PC-9 (cell line): ENCODE results near the gene STX8. TPM values are rescaled to one million over a fixed set of nuclear protein-coding genes. Genes with fewer than 3 reads are reported as not detected.

Source experiments
- BruUV-seq: library from RNA; stranded (reverse); fragments of 400-500 nt; replicated peaks from 2 replicates; lab custom pipeline; 2021; lab: Mats Ljungman, UMichigan
- CTCF ChIA-PET: fragments of 300-600 bp; sonication (Branson Sonifier 250); formaldehyde crosslinking; loops from one replicate; lab custom pipeline; 2022; ENCODE audit warnings: antibody characterized with exemption; lab: Charles Lee
- POLR2A ChIA-PET: fragments of 300-600 bp; sonication (Branson Sonifier 250); formaldehyde crosslinking; loops from one replicate; lab custom pipeline; 2022; ENCODE audit warnings: antibody characterized with exemption; ENCODE audit not compliant: unreplicated experiment; lab: Charles Lee
- DNase-seq, 2 experiments: peaks; one replicate each; pipeline versions ENCODE4 v3.0.0 to v3.0.0-alpha.2; 2015 to 2022; ENCODE audit warnings: mixed read lengths in 1 of 2
- H2AFZ ChIP-seq: fragments of 200-600 bp; sonication (generic); 2 replicates; pipeline ENCODE4 v1.8.1; 2017; ENCODE audit warnings: antibody characterized with exemption
- H3F3A ChIP-seq: fragments of 200-600 bp; sonication (generic); 2 replicates; pipeline ENCODE4 v1.8.1; 2017; ENCODE audit warnings: antibody characterized with exemption, mild to moderate bottlenecking, low read depth; ENCODE audit not compliant: insufficient read depth
- H3K27ac ChIP-seq: fragments of 200-600 bp; sonication (generic); 2 replicates; pipeline ENCODE4 v1.6.1; 2016; ENCODE audit warnings: mixed run types
- H3K27me3 ChIP-seq: fragments of 200-600 bp; sonication (generic); 2 replicates; pipeline ENCODE4 v1.6.1; 2016; ENCODE audit warnings: low read depth, mixed run types; ENCODE audit not compliant: insufficient read depth
- H3K36me3 ChIP-seq: fragments of 200-600 bp; sonication (generic); 2 replicates; pipeline ENCODE4 v1.6.1; 2016; ENCODE audit warnings: low read depth, mixed run types
- H3K4me1 ChIP-seq: fragments of 200-600 bp; sonication (generic); replicated peaks from 2 replicates; pipeline ENCODE4 v1.6.1; 2016; ENCODE audit warnings: mixed run types; ENCODE audit not compliant: insufficient read depth
- H3K4me2 ChIP-seq: fragments of 200-600 bp; sonication (generic); 2 replicates; pipeline ENCODE4 v1.6.1; 2017; ENCODE audit warnings: mixed run types
- H3K4me3 ChIP-seq: fragments of 200-600 bp; sonication (generic); 2 replicates; pipeline ENCODE4 v1.6.1; 2016; ENCODE audit warnings: mixed run types
- H3K79me2 ChIP-seq: fragments of 200-600 bp; sonication (generic); 2 replicates; pipeline ENCODE4 v1.6.1; 2017; ENCODE audit warnings: low read depth, mixed run types
- H3K9me2 ChIP-seq: fragments of 200-600 bp; sonication (generic); 2 replicates; pipeline ENCODE4 v1.8.1; 2017; ENCODE audit warnings: mild to moderate bottlenecking; ENCODE audit not compliant: insufficient read depth
- H3K9me3 ChIP-seq: fragments of 200-600 bp; sonication (generic); 2 replicates; pipeline ENCODE4 v1.8.1; 2016; ENCODE audit warnings: low read depth; ENCODE audit not compliant: insufficient read depth
- H4K20me1 ChIP-seq: fragments of 200-600 bp; sonication (generic); 2 replicates; pipeline ENCODE4 v1.8.1; 2017; ENCODE audit not compliant: insufficient read depth
- EZH2 ChIP-seq: fragments of 200-600 bp; sonication (generic); IDR thresholded peaks from 2 replicates; pipeline ENCODE4 v1.8.0; 2017; ENCODE audit warnings: antibody characterized with exemption, low read depth
- intact Hi-C: fragments of 100-400 bp; cut with micrococcal nuclease; formaldehyde crosslinking; loops from one replicate; pipeline ENCODE4 v1.10.0; 2022; ENCODE audit not compliant: unreplicated experiment
- total RNA-seq: library from RNA; stranded (reverse); gene quantifications from 2 replicates; pipeline ENCODE4 v1.2.3, GENCODE V29; 2021
- TF ChIP-seq, protein P1 (sequence below): fragments of 200-600 bp; sonication (generic); conservative IDR thresholded peaks from 2 replicates; pipeline ENCODE4 v1.6.1; 2017; ENCODE audit warnings: mixed run types, antibody characterized with exemption, mild to moderate bottlenecking, moderate library complexity

The STX8 gene
- total RNA-seq, 1 experiment from 2014 or later: 60.6 TPM

DNA sequence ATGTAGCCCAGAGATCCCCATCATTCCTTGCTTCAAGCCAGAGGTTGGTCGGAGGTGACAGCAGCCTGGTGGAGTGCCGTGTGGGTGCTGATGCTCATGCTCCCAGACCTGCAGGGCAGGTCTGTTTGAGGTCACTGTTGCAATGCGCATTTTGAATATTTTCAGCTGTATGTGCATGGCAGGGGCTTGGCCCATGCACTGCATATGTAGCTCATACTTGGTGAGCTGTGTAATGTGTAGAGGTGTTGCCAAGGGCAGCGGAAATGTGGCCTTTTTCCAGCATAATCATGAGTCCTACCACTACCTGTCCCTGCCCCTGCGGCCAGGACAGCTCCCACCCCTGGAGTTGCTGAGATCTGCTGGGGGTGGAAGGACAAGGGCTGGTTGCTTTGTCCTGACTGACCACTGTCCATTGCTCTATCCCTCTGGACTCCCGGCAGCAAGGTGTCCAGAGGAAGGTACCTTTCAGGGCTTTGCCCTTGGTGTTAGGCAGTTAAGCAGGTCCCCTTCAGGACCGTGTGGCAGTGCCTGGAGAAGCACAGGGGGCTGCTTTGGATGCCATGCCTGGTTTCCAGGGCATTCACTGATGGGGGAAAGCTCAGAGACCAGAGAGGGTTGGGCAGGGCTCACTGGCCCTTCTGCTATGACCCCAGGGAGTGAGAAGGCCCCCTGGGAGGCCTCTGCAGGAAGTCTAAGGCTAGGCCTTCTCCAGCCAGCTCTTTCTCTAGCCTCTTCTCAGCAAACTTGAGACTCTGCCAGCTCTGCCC, 339.2 kb downstream of the STX8 start:
- H3K36me3 ChIP-seq: no peaks in the 10 kb centered on the region
- no peak overlapping the region for H2AFZ ChIP-seq
- POLR2A ChIA-PET: no interaction called here
- no peaks in the 10 kb centered on the region for H3K9me2 ChIP-seq
- no peaks in the 10 kb centered on the region for H3F3A ChIP-seq
- DNase-seq: no peak
- H3K4me3 ChIP-seq: no peak overlapping the region
- H3K4me2 ChIP-seq: no peak overlapping the region
- no TSS peak for BruUV-seq
- no peaks in the 10 kb centered on the region for H3K9me3 ChIP-seq
- intact Hi-C loops: no loop called here
- TF ChIP-seq, protein P1, sequence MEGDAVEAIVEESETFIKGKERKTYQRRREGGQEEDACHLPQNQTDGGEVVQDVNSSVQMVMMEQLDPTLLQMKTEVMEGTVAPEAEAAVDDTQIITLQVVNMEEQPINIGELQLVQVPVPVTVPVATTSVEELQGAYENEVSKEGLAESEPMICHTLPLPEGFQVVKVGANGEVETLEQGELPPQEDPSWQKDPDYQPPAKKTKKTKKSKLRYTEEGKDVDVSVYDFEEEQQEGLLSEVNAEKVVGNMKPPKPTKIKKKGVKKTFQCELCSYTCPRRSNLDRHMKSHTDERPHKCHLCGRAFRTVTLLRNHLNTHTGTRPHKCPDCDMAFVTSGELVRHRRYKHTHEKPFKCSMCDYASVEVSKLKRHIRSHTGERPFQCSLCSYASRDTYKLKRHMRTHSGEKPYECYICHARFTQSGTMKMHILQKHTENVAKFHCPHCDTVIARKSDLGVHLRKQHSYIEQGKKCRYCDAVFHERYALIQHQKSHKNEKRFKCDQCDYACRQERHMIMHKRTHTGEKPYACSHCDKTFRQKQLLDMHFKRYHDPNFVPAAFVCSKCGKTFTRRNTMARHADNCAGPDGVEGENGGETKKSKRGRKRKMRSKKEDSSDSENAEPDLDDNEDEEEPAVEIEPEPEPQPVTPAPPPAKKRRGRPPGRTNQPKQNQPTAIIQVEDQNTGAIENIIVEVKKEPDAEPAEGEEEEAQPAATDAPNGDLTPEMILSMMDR: no peak
- no peak for TF ChIP-seq EZH2
- no peaks in the 10 kb centered on the region for H3K27me3 ChIP-seq
- H3K27ac ChIP-seq: no peak overlapping the region
- CTCF ChIA-PET: no interaction called here
- no peaks in the 10 kb centered on the region for H3K4me1 ChIP-seq
- H3K79me2 ChIP-seq: no peaks in the 10 kb centered on the region
- H4K20me1 ChIP-seq: no peaks in the 10 kb centered on the region

DNA sequence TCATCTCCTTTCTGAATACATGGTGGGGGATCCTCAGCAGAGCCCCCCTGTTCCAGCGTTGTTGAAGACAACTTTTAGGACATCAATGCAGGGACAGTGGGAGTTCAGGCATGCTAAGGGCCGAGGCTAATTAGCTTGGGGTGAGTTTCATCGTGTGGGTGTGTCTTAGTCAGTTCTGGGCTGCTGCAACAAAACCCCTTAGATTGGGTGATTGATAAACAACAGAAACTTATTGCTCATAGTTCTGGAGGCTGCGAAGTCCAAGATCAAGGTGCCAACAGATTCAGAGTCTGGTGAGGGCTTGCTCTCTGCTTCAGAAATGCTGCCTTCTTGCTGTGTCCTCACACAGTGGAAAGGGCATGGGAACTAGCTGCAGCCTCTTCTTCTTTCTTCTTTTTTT, 340.3 kb downstream of the STX8 start:
- H4K20me1 ChIP-seq: no peaks in the 10 kb centered on the region
- H2AFZ ChIP-seq: no peak overlapping the region
- no peaks in the 10 kb centered on the region for H3K27me3 ChIP-seq
- H3K27ac ChIP-seq: no peak overlapping the region
- H3F3A ChIP-seq: no peaks in the 10 kb centered on the region
- H3K4me3 ChIP-seq: no peak overlapping the region
- BruUV-seq: no TSS peak
- H3K79me2 ChIP-seq: no peaks in the 10 kb centered on the region
- no peak overlapping the region for H3K4me2 ChIP-seq
- TF ChIP-seq, protein P1: no peak
- no peak for TF ChIP-seq EZH2
- H3K4me1 ChIP-seq: no peaks in the 10 kb centered on the region
- no peaks in the 10 kb centered on the region for H3K9me2 ChIP-seq
- ChIA-PET CTCF (no interaction called here), POLR2A (no interaction called here)
- H3K36me3 ChIP-seq: no peaks in the 10 kb centered on the region
- H3K9me3 ChIP-seq: no peaks in the 10 kb centered on the region
- DNase-seq: no peak
- intact Hi-C loops: no loop called here

DNA sequence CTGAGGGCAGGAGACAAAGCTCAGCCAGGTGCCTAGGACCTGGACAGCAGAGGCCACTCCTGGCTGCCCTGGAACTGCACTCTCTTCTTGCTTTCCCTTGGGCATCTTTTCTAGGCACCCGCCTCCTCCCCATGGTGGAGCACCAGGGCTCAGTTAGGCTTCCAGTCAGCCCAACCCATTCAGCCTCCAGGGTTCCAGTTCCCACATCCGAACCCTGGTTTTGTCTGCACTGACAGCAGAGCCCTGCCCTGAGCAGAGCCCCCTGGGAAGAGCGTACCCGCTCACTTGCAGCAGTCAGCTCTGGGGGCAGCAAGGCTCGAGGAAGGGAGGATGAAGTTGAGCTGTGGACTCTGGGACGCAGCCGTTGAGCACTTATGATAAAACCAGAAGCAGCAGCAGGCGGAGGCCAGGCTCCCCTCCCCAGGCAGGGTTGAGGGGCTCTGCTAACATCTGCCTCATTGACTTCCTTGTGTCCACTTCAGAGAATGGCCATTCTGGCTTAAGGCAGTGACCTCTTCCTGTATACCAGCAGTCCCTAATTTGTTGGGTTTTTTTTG, 341.2 kb downstream of the STX8 start:
- POLR2A ChIA-PET: no interaction called here
- Histone ChIP-seq H3K4me1 (no peaks in the 10 kb centered on the region), H3F3A (no peaks in the 10 kb centered on the region), H3K27me3 (no peaks in the 10 kb centered on the region), H3K79me2 (no peaks in the 10 kb centered on the region), H3K4me3 (no peak overlapping the region), H3K4me2 (no peak overlapping the region), H4K20me1 (no peaks in the 10 kb centered on the region), H2AFZ (no peak overlapping the region), H3K9me2 (no peaks in the 10 kb centered on the region), H3K27ac (no peak overlapping the region), H3K9me3 (no peaks in the 10 kb centered on the region), H3K36me3 (no peaks in the 10 kb centered on the region)
- DNase-seq: no peak
- CTCF ChIA-PET: no interaction called here
- no peak for TF ChIP-seq EZH2
- TF ChIP-seq, protein P1: no peak
- BruUV-seq: no TSS peak
- intact Hi-C loops: no loop called here
